Activated CD4-positive, alpha-beta T cell treated with anti-CD3 and anti-CD28 coated beads, Interleukin-2, Interleukin-6, amounts not matched to agents 100 ng/mL and 50 ng/mL, durations not matched to agents 16 hours and 8 hours (primary cell): ENCODE measurements around the gene LSM7.
A peak's percentile ranks its signal among the peaks of the same experiment; 100 is the strongest.

Source experiments
- DNase-seq: peaks from one replicate; pipeline ENCODE4 v3.0.0-alpha.2; 2020

LSM7 gene

GRCh38 chr19:2336528-2337328 is 8.3 kb upstream of the LSM7 start:
- no peak for DNase-seq

GRCh38 chr19:2335848-2336247 is 7.5 kb upstream of the LSM7 start:
- DNase-seq: no peak

GRCh38 chr19:2334986-2335846 is 6.8 kb upstream of the LSM7 start:
- no peak for DNase-seq

- DNase-seq: no peak
These were observed 6.0 kb upstream of the LSM7 start for GRCh38 chr19:2334426-2334825.

- no peak for DNase-seq
These were observed 5.4 kb upstream of the LSM7 start for GRCh38 chr19:2333807-2334211.

GRCh38 chr19:2333027-2333806 is 4.8 kb upstream of the LSM7 start:
- no peak for DNase-seq

GRCh38 chr19:2332341-2333026 is 4.1 kb upstream of the LSM7 start:
- peak; percentile 36 for DNase-seq

- DNase-seq: no peak
These were observed 3.3 kb upstream of the LSM7 start for GRCh38 chr19:2331601-2332246.

- no peak for DNase-seq
These were observed 2.4 kb upstream of the LSM7 start for GRCh38 chr19:2330632-2331284.

- DNase-seq: no peak
These were observed 1.9 kb upstream of the LSM7 start for GRCh38 chr19:2330255-2330631.

- DNase-seq: no peak
These were observed 1.1 kb upstream of the LSM7 start for GRCh38 chr19:2329501-2329916.

- DNase-seq: no peak
These were observed 728 bp upstream of the LSM7 start for GRCh38 chr19:2329149-2329478.

GRCh38 chr19:2327773-2328400 is 499 bp downstream of the LSM7 start:
- DNase-seq: peak; percentile 92

GRCh38 chr19:2326699-2327360 is 1.6 kb downstream of the LSM7 start:
- DNase-seq: no peak

GRCh38 chr19:2325281-2326046 is 2.9 kb downstream of the LSM7 start:
- DNase-seq: no peak

- DNase-seq: no peak
These were observed 4.0 kb downstream of the LSM7 start for GRCh38 chr19:2324220-2324948.

- no peak for DNase-seq
These were observed 4.7 kb downstream of the LSM7 start for GRCh38 chr19:2323707-2324106.

GRCh38 chr19:2321565-2322283 is 6.7 kb downstream of the LSM7 start:
- no peak for DNase-seq

- DNase-seq: no peak
These were observed 7.4 kb downstream of the LSM7 start for GRCh38 chr19:2320939-2321338.
